ENCODE measurements around the gene LAMA3. TPM values are rescaled to one million over a fixed set of nuclear protein-coding genes. Genes with fewer than 3 reads are reported as not detected.

The LAMA3 gene
- total RNA-seq, 1 donor from 2014 or later, result 126 TPM

DNA sequence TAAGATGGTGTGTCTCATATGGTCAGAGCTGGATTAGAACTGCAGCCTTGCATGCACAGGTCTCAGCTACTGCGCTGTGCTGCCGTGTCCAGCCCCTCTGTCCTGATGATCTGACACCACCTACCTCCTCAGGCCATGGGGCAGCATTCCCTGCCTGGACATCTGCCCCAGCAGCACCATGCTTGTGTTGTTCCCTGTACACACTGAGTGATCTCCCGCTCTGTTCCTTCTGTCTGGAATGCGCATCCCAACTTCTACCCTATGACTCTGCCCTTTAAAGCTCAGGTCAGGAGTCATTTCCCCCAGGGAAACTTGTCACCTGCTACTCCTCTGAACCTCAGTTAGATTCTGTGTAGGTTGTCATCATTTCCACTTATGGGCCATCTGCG lies 167.9 kb downstream of the LAMA3 start:
- H3K36me3 ChIP-seq (ENCODE audit: control insufficient read depth, insufficient read depth, low read length), result no peaks in the 10 kb centered on the region
- no peak for DNase-seq (ENCODE audit: low read depth)
- H3K27me3 ChIP-seq (ENCODE audit: control insufficient read depth, insufficient read depth, low read length), result no peaks in the 10 kb centered on the region
- TF ChIP-seq CTCF (IDR thresholded peaks at IDR 0.05; ENCODE audit: insufficient read depth, low read length, poor library complexity, severe bottlenecking), result no peak
- no peak overlapping the region for H3K4me3 ChIP-seq (ENCODE audit: low read depth, low read length)

DNA sequence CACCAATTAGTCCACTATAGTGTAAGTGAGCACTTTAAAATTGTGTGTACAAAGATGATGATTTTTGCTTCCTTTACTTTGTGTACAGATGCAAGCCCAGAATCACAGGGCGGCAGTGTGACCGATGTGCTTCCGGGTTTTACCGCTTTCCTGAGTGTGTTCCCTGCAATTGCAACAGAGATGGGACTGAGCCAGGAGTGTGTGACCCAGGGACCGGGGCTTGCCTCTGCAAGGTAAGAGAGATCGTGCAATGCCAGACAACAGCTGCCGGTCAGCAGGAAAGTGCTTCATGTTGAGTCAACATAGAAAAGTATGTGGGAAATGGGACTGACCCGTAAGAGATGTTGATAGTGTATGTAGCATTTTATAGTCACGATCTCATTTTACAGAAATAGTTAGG lies 168.5 kb downstream of the LAMA3 start:
- Histone ChIP-seq H3K36me3 (ENCODE audit: control insufficient read depth, insufficient read depth, low read length) (no peaks in the 10 kb centered on the region), H3K27me3 (ENCODE audit: control insufficient read depth, insufficient read depth, low read length) (no peaks in the 10 kb centered on the region), H3K4me3 (ENCODE audit: low read depth, low read length) (no peak overlapping the region)
- TF ChIP-seq CTCF (IDR thresholded peaks at IDR 0.05; ENCODE audit: insufficient read depth, low read length, poor library complexity, severe bottlenecking), result no peak
- DNase-seq (ENCODE audit: low read depth), result no peak

GRCh38 chr18:23859466-23860336 lies 170.4 kb downstream of the LAMA3 start:
- Histone ChIP-seq H3K4me3 (ENCODE audit: low read depth, low read length) (no peak overlapping the region), H3K36me3 (ENCODE audit: control insufficient read depth, insufficient read depth, low read length) (no peaks in the 10 kb centered on the region), H3K27me3 (ENCODE audit: control insufficient read depth, insufficient read depth, low read length) (no peaks in the 10 kb centered on the region)
- DNase-seq (ENCODE audit: low read depth), result no peak
- no peak for TF ChIP-seq CTCF (IDR thresholded peaks at IDR 0.05; ENCODE audit: insufficient read depth, low read length, poor library complexity, severe bottlenecking)

DNA sequence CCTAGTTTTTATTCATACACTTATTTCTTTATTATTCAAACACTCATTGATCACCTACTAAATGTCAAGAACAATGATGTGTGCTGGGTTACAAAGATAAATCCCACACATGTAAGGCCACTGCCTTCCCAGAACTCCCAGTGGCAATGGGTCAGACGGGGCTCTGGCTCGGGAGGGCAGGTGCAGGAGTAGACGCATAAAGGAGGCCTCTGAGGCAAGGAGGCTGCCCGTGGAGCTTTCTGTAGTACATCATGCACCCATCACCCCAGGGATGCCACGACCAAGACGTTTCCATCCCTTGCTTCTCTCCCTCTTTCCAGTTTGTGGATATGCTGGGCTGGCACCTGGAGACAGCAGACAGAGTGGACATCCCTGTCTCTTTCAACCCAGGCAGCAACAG lies 172.1 kb downstream of the LAMA3 start:
- no peak for DNase-seq (ENCODE audit: low read depth)
- Histone ChIP-seq H3K36me3 (ENCODE audit: control insufficient read depth, insufficient read depth, low read length) (no peaks in the 10 kb centered on the region), H3K27me3 (ENCODE audit: control insufficient read depth, insufficient read depth, low read length) (no peaks in the 10 kb centered on the region), H3K4me3 (ENCODE audit: low read depth, low read length) (no peak overlapping the region)
- TF ChIP-seq CTCF (IDR thresholded peaks at IDR 0.05; ENCODE audit: insufficient read depth, low read length, poor library complexity, severe bottlenecking), result no peak

DNA sequence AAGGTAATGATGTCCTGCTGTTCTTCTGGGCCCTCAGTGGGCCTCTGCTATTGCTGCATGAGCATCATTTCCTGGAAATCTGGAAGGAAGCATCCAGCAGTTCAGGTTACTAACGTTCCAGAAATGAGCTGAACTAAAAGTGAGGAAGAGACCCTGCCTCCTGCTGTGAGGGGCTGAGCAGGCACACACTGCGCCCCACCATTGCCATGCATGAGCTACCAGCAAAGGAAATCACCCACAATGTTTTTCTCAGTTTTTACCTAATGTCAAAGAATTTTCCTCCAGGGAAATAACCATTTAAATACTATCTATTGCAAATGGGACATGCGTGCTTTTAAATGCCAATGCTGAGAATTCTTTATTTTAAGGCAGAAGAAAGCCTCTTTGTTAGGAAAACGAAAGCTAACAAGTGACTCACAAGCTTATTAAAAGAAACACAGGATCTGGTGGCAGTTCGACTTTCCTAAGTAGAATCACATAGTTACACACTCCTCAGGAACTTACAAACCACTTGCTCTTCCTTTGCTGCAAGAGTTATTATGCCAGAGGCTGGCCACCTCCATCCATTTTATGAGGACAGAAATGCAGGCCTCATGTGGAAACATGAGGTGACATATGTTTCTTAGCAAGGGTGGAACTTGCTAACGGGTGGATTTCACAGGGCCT lies 172.7 kb downstream of the LAMA3 start:
- H3K4me3 ChIP-seq (ENCODE audit: low read depth, low read length), result no peak overlapping the region
- H3K36me3 ChIP-seq (ENCODE audit: control insufficient read depth, insufficient read depth, low read length), result no peaks in the 10 kb centered on the region
- no peaks in the 10 kb centered on the region for H3K27me3 ChIP-seq (ENCODE audit: control insufficient read depth, insufficient read depth, low read length)
- TF ChIP-seq CTCF (IDR thresholded peaks at IDR 0.05; ENCODE audit: insufficient read depth, low read length, poor library complexity, severe bottlenecking), result no peak
- peak; percentile 84 for DNase-seq (ENCODE audit: low read depth)

Measured in kidney epithelial cell (primary cell).